Thyroid gland (tissue), 4 donors: Measurements from ENCODE around the gene AP1M2.

ENCODE experiments used
- POLR2A ChIP-seq, 2 donors: fragments of 450-650 bp; IDR thresholded peaks; one replicate each; pipeline ENCODE4 v1.6.1; 2017; ENCODE audit warnings: antibody characterized with exemption in 2 of 2, mild to moderate bottlenecking in 2 of 2, moderate library complexity in 1 of 2
- TF ChIP-seq, protein P1 (sequence below), 6 experiments: fragments of 200-600 bp in 3 of 6; fragments of 450-650 bp in 3 of 6; sonication (generic) in 3 of 6; IDR thresholded peaks; one replicate each; pipeline ENCODE4 v1.5.1; 2016 to 2019; ENCODE audit warnings: antibody characterized with exemption in 6 of 6, mild to moderate bottlenecking in 2 of 6, inconsistent platforms in 1 of 6, moderate library complexity in 1 of 6

GRCh38 chr19:10532457-10532856 is 54.7 kb downstream of the AP1M2 start:
- TF ChIP-seq, protein P1, sequence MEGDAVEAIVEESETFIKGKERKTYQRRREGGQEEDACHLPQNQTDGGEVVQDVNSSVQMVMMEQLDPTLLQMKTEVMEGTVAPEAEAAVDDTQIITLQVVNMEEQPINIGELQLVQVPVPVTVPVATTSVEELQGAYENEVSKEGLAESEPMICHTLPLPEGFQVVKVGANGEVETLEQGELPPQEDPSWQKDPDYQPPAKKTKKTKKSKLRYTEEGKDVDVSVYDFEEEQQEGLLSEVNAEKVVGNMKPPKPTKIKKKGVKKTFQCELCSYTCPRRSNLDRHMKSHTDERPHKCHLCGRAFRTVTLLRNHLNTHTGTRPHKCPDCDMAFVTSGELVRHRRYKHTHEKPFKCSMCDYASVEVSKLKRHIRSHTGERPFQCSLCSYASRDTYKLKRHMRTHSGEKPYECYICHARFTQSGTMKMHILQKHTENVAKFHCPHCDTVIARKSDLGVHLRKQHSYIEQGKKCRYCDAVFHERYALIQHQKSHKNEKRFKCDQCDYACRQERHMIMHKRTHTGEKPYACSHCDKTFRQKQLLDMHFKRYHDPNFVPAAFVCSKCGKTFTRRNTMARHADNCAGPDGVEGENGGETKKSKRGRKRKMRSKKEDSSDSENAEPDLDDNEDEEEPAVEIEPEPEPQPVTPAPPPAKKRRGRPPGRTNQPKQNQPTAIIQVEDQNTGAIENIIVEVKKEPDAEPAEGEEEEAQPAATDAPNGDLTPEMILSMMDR (IDR thresholded peaks at IDR 0.05), result no peak
- no peak for TF ChIP-seq POLR2A (IDR thresholded peaks at IDR 0.05)
